Trophoblast cell (in vitro differentiated cells and primary cell): ENCODE data around the gene BAMBI.

ENCODE experiments used
- DNase-seq, 2 donors: peaks; one replicate each; pipeline ENCODE4 v3.0.0-alpha.2; 2016
- H2AFZ ChIP-seq: 2 replicates; pipeline ENCODE4 v1.6.1; 2013; ENCODE audit warnings: low read length, moderate library complexity, mild to moderate bottlenecking; ENCODE audit not compliant: insufficient read depth, poor library complexity
- H2AK5ac ChIP-seq: 2 replicates; pipeline ENCODE4 v1.6.1; 2013; ENCODE audit warnings: mild to moderate bottlenecking, low read length
- H2BK120ac ChIP-seq: 2 replicates; pipeline ENCODE4 v1.6.1; 2013; ENCODE audit warnings: low read length, mild to moderate bottlenecking, moderate library complexity; ENCODE audit not compliant: insufficient read depth, poor library complexity
- H2BK12ac ChIP-seq: 2 replicates; pipeline ENCODE4 v1.6.1; 2013; ENCODE audit warnings: mild to moderate bottlenecking, low read length, moderate library complexity
- H2BK5ac ChIP-seq: 2 replicates; pipeline ENCODE4 v1.6.1; 2013; ENCODE audit warnings: low read length, low read depth, moderate library complexity, mild to moderate bottlenecking; ENCODE audit not compliant: poor library complexity
- H3K14ac ChIP-seq: 2 replicates; pipeline ENCODE4 v1.6.1; 2013; ENCODE audit warnings: mild to moderate bottlenecking, low read length
- H3K18ac ChIP-seq: 2 replicates; pipeline ENCODE4 v1.6.1; 2013; ENCODE audit warnings: mild to moderate bottlenecking, low read length
- H3K23ac ChIP-seq: 2 replicates; pipeline ENCODE4 v1.6.1; 2013; ENCODE audit warnings: low read length
- H3K27ac ChIP-seq: 2 replicates; pipeline ENCODE4 v1.5.1; 2013; ENCODE audit warnings: low read depth, mild to moderate bottlenecking, inconsistent platforms, low read length, moderate library complexity
- H3K27me3 ChIP-seq: 2 replicates; pipeline ENCODE4 v1.6.1; 2013; ENCODE audit warnings: inconsistent platforms, mild to moderate bottlenecking, low read length, moderate library complexity; ENCODE audit not compliant: insufficient read depth
- H3K36me3 ChIP-seq, 2 experiments: 1 replicate in 1 of 2; 2 replicates in 1 of 2; pipeline ENCODE4 v1.6.1; 2013; ENCODE audit warnings: low read length in 2 of 2, mild to moderate bottlenecking in 2 of 2, moderate library complexity in 1 of 2; ENCODE audit not compliant: insufficient read depth in 2 of 2, control insufficient read depth in 1 of 2
- H3K4ac ChIP-seq: 2 replicates; pipeline ENCODE4 v1.6.1; 2013; ENCODE audit warnings: low read depth, mild to moderate bottlenecking, low read length, moderate library complexity
- H3K4me1 ChIP-seq, 2 experiments: 1 replicate in 1 of 2; 2 replicates in 1 of 2; pipeline ENCODE4 v1.6.1; 2013; ENCODE audit warnings: low read length in 2 of 2, mild to moderate bottlenecking in 2 of 2, moderate library complexity in 1 of 2; ENCODE audit not compliant: insufficient read depth in 2 of 2, control insufficient read depth in 1 of 2
- H3K4me2 ChIP-seq: 2 replicates; pipeline ENCODE4 v1.6.1; 2013; ENCODE audit warnings: inconsistent platforms, mild to moderate bottlenecking, low read length, moderate library complexity
- H3K4me3 ChIP-seq: 2 replicates; pipeline ENCODE4 v1.5.1; 2013; ENCODE audit warnings: mild to moderate bottlenecking, low read depth, low read length, inconsistent platforms
- H3K79me1 ChIP-seq: one replicate; pipeline ENCODE4 v1.6.1; 2013; ENCODE audit warnings: low read length
- H3K79me2 ChIP-seq: 2 replicates; pipeline ENCODE4 v1.6.1; 2013; ENCODE audit warnings: low read length, mild to moderate bottlenecking; ENCODE audit not compliant: control insufficient read depth, insufficient read depth, poor library complexity
- H3K9ac ChIP-seq: 2 replicates; pipeline ENCODE4 v1.6.1; 2013; ENCODE audit warnings: mild to moderate bottlenecking, low read length
- H3K9me3 ChIP-seq: 2 replicates; pipeline ENCODE4 v1.6.1; 2013; ENCODE audit warnings: low read depth, mild to moderate bottlenecking, control low read depth, inconsistent platforms, low read length; ENCODE audit not compliant: insufficient read depth
- H4K12ac ChIP-seq: 2 replicates; pipeline ENCODE4 v1.6.1; 2013; ENCODE audit warnings: low read depth, mild to moderate bottlenecking, low read length, moderate library complexity
- H4K8ac ChIP-seq: 2 replicates; pipeline ENCODE4 v1.6.1; 2013; ENCODE audit warnings: low read depth, mild to moderate bottlenecking, low read length, moderate library complexity
- H4K91ac ChIP-seq: one replicate; pipeline ENCODE4 v1.6.1; 2013; ENCODE audit warnings: low read depth, mild to moderate bottlenecking, low read length, moderate library complexity
- WGBS: extraction: QIAGEN DNeasy Blood & Tissue Kit; methylation state at CpG from one replicate; pipeline ENCODE4 v1.1.7; 2013; ENCODE audit warnings: missing lambda C conversion rate; ENCODE audit not compliant: insufficient read length, insufficient coverage; ENCODE audit errors: extremely low coverage; 5-methylcytosine and 5-hydroxymethylcytosine counted together

Gene BAMBI

DNA sequence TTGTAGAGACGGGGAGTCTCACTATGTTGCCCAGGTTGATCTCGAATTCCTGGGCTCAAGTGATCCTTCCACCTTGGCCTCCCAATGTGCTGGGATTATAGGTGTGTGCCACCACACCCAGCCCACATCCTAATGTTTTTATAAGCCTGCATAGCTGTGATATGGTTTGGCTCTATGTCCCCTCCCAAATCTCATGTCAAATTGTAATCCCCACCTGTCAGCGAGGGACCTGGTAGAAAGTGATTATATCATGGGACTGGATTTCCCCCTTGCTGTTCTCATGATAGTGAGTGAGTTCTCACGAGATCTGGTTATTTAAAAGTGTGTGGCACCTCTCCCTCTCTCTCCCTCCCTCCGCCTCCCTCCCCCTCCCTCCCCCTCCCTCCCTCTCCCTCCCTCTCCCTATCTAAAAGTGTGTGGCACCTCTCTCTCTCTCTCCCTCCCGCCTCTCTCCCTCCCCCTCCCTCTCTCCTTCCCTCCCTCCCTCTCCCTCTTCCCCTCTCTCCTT lies 13.9 kb downstream of the BAMBI start:
- Histone ChIP-seq H2AFZ (no peak overlapping the region), H3K23ac (no peak overlapping the region), H3K79me2 (no peaks in the 10 kb centered on the region), H3K9me3 (no peaks in the 10 kb centered on the region), H2AK5ac (peak overlapping the region; percentile 37), H2BK12ac (no peak overlapping the region), H4K12ac (no peak overlapping the region), H3K79me1 (peaks cover 3% of the 10 kb centered on the region), H4K8ac (no peak overlapping the region), H2BK5ac (no peak overlapping the region), H3K18ac (no peak overlapping the region), H4K91ac (peak overlapping the region; percentile 14), H3K4ac (no peak overlapping the region), H3K4me1 (peaks cover 0 to 2% of the 10 kb centered on the region in 2 experiments), H3K4me2 (no peak overlapping the region), H3K36me3 (no peaks in the 10 kb centered on the region), H3K27ac (no peak overlapping the region), H2BK120ac (no peak overlapping the region), H3K9ac (no peak overlapping the region), H3K4me3 (no peak overlapping the region), H3K27me3 (no peaks in the 10 kb centered on the region), H3K14ac (no peak overlapping the region)
- WGBS: no CpG with 5 or more reads among the region's 6 CpGs
- DNase-seq: no peak

DNA sequence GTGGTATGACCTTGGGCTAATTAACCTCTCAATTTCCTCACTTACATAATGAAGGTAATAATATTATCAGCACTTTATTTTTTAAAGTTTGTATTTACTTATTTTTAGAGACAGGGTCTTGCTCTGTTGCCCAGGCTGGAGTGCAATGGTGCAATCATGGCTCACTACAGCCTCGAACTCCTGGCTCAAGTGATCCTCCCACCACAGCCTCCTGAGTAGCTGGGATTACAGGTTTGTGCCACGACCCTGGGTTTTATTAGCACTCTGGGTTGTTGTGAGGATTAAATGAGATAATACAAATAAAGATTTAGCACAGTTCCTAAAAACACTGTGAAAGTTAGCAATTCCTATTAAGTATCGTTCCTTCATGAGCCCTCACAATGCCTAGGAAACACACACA lies 14.7 kb downstream of the BAMBI start:
- H2AK5ac ChIP-seq: no peak overlapping the region
- H3K4ac ChIP-seq: no peak overlapping the region
- no peaks in the 10 kb centered on the region for H3K9me3 ChIP-seq
- H3K27me3 ChIP-seq: no peaks in the 10 kb centered on the region
- no CpG with 5 or more reads among the region's 3 CpGs for WGBS
- H3K79me2 ChIP-seq: no peaks in the 10 kb centered on the region
- H3K14ac ChIP-seq: no peak overlapping the region
- peak overlapping the region; percentile 47 for H4K91ac ChIP-seq
- no peak overlapping the region for H2BK5ac ChIP-seq
- no peak overlapping the region for H3K4me3 ChIP-seq
- H2AFZ ChIP-seq: no peak overlapping the region
- H3K23ac ChIP-seq: no peak overlapping the region
- DNase-seq: no peak
- H3K79me1 ChIP-seq: peaks cover 3% of the 10 kb centered on the region
- H4K12ac ChIP-seq: no peak overlapping the region
- H3K27ac ChIP-seq: no peak overlapping the region
- no peak overlapping the region for H2BK12ac ChIP-seq
- no peak overlapping the region for H4K8ac ChIP-seq
- H3K36me3 ChIP-seq: no peaks in the 10 kb centered on the region
- no peak overlapping the region for H3K9ac ChIP-seq
- no peak overlapping the region for H3K18ac ChIP-seq
- H2BK120ac ChIP-seq: no peak overlapping the region
- peaks cover 0 to 2% of the 10 kb centered on the region in 2 experiments for H3K4me1 ChIP-seq
- no peak overlapping the region for H3K4me2 ChIP-seq

DNA sequence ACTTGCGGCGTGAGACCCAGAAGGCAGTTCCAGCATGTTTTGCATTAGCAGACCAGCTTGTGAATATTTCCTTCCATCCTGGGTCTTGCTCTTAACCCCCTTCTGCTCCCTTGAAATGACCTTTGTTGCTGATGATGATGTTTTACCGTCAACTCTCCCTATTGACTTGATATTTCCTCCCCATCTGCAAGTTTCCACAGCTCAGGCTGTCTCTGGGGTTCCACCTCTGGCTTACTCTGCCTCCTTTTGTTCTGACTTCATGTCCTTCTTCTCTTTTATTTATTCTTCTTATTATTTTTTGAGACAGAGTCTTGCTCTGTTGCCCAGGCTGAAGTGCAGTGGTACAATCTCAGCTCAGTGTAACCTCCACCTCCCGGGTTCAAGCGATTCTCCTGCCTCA lies 17.2 kb downstream of the BAMBI start:
- Histone ChIP-seq H2AK5ac (no peak overlapping the region), H4K8ac (no peak overlapping the region), H3K14ac (no peak overlapping the region), H3K27me3 (no peaks in the 10 kb centered on the region), H2BK5ac (no peak overlapping the region), H3K79me1 (no peaks in the 10 kb centered on the region), H2AFZ (no peak overlapping the region), H4K12ac (no peak overlapping the region), H3K23ac (no peak overlapping the region), H3K18ac (no peak overlapping the region), H3K27ac (no peak overlapping the region), H3K9ac (no peak overlapping the region), H3K36me3 (no peaks in the 10 kb centered on the region), H3K4me2 (no peak overlapping the region), H2BK12ac (no peak overlapping the region), H3K9me3 (no peaks in the 10 kb centered on the region), H4K91ac (no peak overlapping the region), H3K4me1 (peaks cover 0 to 2% of the 10 kb centered on the region in 2 experiments), H3K4me3 (no peak overlapping the region), H3K79me2 (no peaks in the 10 kb centered on the region), H2BK120ac (no peak overlapping the region), H3K4ac (no peak overlapping the region)
- no CpG with 5 or more reads among the region's 5 CpGs for WGBS
- no peak for DNase-seq

DNA sequence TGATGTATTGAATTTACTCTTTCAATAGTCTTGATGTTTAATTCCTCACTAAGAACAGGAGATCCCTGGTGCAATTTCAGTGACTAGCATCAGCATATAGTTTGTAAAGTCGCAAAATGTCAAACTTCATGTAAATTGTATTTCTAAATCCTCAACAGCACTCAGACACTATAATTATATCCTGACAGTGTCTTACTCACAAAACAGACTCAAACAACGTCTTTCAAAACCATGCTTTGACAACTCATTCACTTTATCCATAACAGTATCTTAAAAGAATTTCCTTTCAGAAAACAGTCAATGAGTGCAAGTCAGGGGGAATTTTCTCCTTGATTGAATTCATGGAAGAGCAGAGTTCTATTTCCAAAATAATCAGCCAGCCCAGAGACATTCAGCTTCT lies 20.8 kb downstream of the BAMBI start:
- Histone ChIP-seq H2BK120ac (no peak overlapping the region), H3K4me3 (no peak overlapping the region), H3K18ac (no peak overlapping the region), H2AFZ (no peak overlapping the region), H3K23ac (no peak overlapping the region), H4K8ac (no peak overlapping the region), H3K14ac (no peak overlapping the region), H3K9ac (no peak overlapping the region), H4K91ac (no peak overlapping the region), H3K9me3 (no peaks in the 10 kb centered on the region), H2BK5ac (no peak overlapping the region), H3K4me2 (no peak overlapping the region), H3K27ac (no peak overlapping the region), H3K4me1 (no peaks in the 10 kb centered on the region), H4K12ac (no peak overlapping the region), H3K79me2 (no peaks in the 10 kb centered on the region), H3K36me3 (no peaks in the 10 kb centered on the region), H3K27me3 (no peaks in the 10 kb centered on the region), H2AK5ac (no peak overlapping the region), H3K79me1 (no peaks in the 10 kb centered on the region), H2BK12ac (no peak overlapping the region), H3K4ac (no peak overlapping the region)
- no CpG with 5 or more reads among the region's 2 CpGs for WGBS
- no peak for DNase-seq
